ENCODE data around the gene DESI2. TPM values are rescaled to one million over a fixed set of nuclear protein-coding genes. Genes with fewer than 3 reads are reported as not detected.

The DESI2 gene
- total and polyA plus RNA-seq, 2 of the 8 experiments (the other 6 are each of a cell fraction or from before 2014, with no cell fraction given): 54.0 to 110 TPM

DNA sequence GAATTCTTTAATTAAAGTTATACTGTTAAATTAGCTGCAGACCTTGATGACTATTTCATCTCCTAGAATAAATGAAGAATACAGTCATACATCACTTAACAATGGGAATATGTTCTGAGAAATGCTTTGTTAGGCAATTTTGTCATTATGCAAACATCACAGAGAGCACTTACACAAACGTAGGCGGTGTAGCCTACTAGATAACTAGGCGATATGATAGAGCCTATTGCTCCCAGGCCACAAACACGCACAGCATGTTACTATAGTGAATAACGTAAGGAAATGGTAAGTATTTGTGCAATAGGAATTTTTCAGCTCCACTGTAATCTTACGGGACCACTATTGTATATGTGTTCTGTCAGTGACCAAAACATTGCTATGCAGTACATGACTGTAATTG lies 37.6 kb upstream of the DESI2 start:
- no peak overlapping the region for H3K14ac ChIP-seq (ENCODE audit: insufficient read length)
- FAIRE-seq: no peak

More for the DNA sequence above, 37.6 kb upstream of the DESI2 start:
- 80% methylated on average over 6 of the region's 6 CpGs; no CpG with 5 or more reads in 1 of the 2 experiments for WGBS, 2 experiments (ENCODE audit: extremely low coverage in 1 of 2, insufficient coverage in 1 of 2, insufficient read length in 1 of 2, insufficient replicate concordance in 2 of 2, low coverage in 1 of 2, low lambda C conversion rate in 2 of 2, missing lambda C conversion rate in 1 of 2)
- Histone ChIP-seq H3K23me2 (ENCODE audit: low read depth, low read length) (no peaks in the 10 kb centered on the region), H4K20me1 (replicated peaks in 1 of 2; ENCODE audit: control insufficient read depth in 1 of 2, insufficient read depth in 2 of 2, low read length in 2 of 2) (no peaks in the 10 kb centered on the region), H3K9ac (replicated peaks in 1 of 4; ENCODE audit: extremely low read depth in 1 of 4, low read depth in 3 of 4, low read length in 3 of 4) (no peak overlapping the region), H3K79me1 (ENCODE audit: low read depth, low read length) (no peaks in the 10 kb centered on the region), H3K4me1 (replicated peaks in 1 of 4; ENCODE audit: control insufficient read depth in 3 of 4, insufficient read depth in 4 of 4, low read length in 3 of 4) (peaks cover 0 to 6% (median 1%) of the 10 kb centered on the region in 4 experiments; a peak in 1 of 7 replicates), H2AK5ac (ENCODE audit: low read depth, low read length) (no peak overlapping the region), H2AFZ (ENCODE audit: low read length) (no peak overlapping the region), H3K56ac (replicated peaks; ENCODE audit: insufficient read length, low read depth, low read length) (no peak overlapping the region), H2BK20ac (ENCODE audit: low read length) (no peak overlapping the region), H2BK15ac (ENCODE audit: low read length) (no peak overlapping the region), H2BK120ac (replicated peaks; ENCODE audit: low read depth, low read length) (no peak overlapping the region), H3K4me2 (ENCODE audit: insufficient read depth in 1 of 2, low read depth in 2 of 2, low read length in 2 of 2) (no peak overlapping the region), H3K79me2 (ENCODE audit: control insufficient read depth in 1 of 2, insufficient read depth in 2 of 2, low read length in 2 of 2) (no peaks in the 10 kb centered on the region), H3K27ac (ENCODE audit: low read depth, low read length) (no peak overlapping the region), H4K8ac (ENCODE audit: extremely low read depth, insufficient read depth, low read length) (no peak overlapping the region), H3K18ac (ENCODE audit: extremely low read depth, low read length) (no peak overlapping the region), H2BK12ac (ENCODE audit: low read depth, low read length) (no peak overlapping the region), H4K5ac (ENCODE audit: insufficient read length, low read depth, low read length) (no peak overlapping the region), H2BK5ac (ENCODE audit: low read depth, low read length) (no peak overlapping the region), H3K4ac (replicated peaks; ENCODE audit: insufficient read length, low read depth, low read length) (no peak overlapping the region), H4K91ac (replicated peaks; ENCODE audit: insufficient read length, low read length) (no peak overlapping the region), H3K4me3 (ENCODE audit: extremely low read depth in 1 of 4, insufficient read depth in 2 of 4, low read depth in 3 of 4, low read length in 4 of 4) (no peak overlapping the region), H3K23ac (ENCODE audit: insufficient read length) (no peak overlapping the region), H3K36me3 (ENCODE audit: control insufficient read depth in 2 of 4, insufficient read depth in 4 of 4, low read length in 3 of 4) (no peaks in the 10 kb centered on the region), H3K9me3 (ENCODE audit: insufficient read depth in 2 of 2, low read depth in 1 of 2, low read length in 1 of 2) (0 out of 4 replicates have a peak, but pooled peaks cover 0 to 3% of the 10 kb centered on the region in 2 experiments), H3K27me3 (replicated peaks in 1 of 4; ENCODE audit: control insufficient read depth in 3 of 4, extremely low read depth in 1 of 4, insufficient read depth in 3 of 4, low read length in 3 of 4) (no peaks in the 10 kb centered on the region)
- TF ChIP-seq HDAC6 (IDR thresholded peaks at IDR 0.05; ENCODE audit: low read depth, low read length): no peak
- no peak for TF ChIP-seq FOSL1 (IDR thresholded peaks at IDR 0.05; ENCODE audit: insufficient read depth, low read depth, low read length)
- no peak for DNase-seq (ENCODE audit: low read depth in 1 of 2, low spot score in 2 of 2)
- ChIA-PET POLR2A (ENCODE audit: partially characterized antibody) (no interaction called here), CTCF (ENCODE audit: partially characterized antibody) (interaction anchor here (1.9 to 2.2 kb wide), 2 partner anchors 11 to 187 kb away, joined by 4 to 16 read pairs; no protein-coding TSS in a partner anchor)

All from H1 (cell line).